ENCODE measurements around the gene FXN. TPM values are rescaled to one million over a fixed set of nuclear protein-coding genes. Genes with fewer than 3 reads are reported as not detected.
"Not testable (repeated sequence)": the region's sequence is repeated elsewhere in the genome, so short reads cannot be mapped to it uniquely, and the experiment has no call there.

FXN gene
- total RNA-seq, 2 experiments from 2014 or later, result 21.7 to 23.2 TPM

DNA sequence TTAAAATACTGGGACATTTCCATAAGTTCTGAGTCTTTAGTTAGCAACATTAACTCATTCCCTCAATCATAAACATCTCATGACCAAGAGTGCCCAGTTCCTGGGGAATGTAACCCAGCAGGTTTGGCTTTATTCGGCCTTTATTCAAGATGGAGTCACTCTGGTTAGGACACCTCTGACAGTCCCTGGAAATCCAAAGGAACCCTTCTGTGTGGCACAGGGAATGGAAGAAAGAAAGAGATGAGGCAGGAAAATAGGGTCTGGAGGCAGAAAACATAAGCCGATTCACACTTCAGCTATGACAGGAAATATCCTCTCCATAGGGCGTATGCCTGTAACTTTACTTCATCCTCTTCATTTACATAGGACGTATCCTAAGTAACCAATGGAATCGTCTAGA lies 53.5 kb downstream of the FXN start:
- ChIA-PET CTCF (no interaction called here), POLR2A (no interaction called here)
- no peaks in the 10 kb centered on the region for H3K36me3 Mint-ChIP-seq (ENCODE audit: low read depth)
- ATAC-seq (no peak), DNase-seq (no peak)
- no peak overlapping the region for H3K4me3 Mint-ChIP-seq
- H3K9me3 Mint-ChIP-seq (ENCODE audit: insufficient read depth), result no peaks in the 10 kb centered on the region
- no peak overlapping the region for H3K27ac Mint-ChIP-seq
- no peaks in the 10 kb centered on the region for H3K27me3 Mint-ChIP-seq (ENCODE audit: low read depth)
- no peaks in the 10 kb centered on the region for H3K4me1 Mint-ChIP-seq (ENCODE audit: low read depth)

GRCh38 chr9:69089491-69089890 lies 53.9 kb downstream of the FXN start:
- no peaks in the 10 kb centered on the region for H3K9me3 Mint-ChIP-seq (ENCODE audit: insufficient read depth)
- H3K4me3 Mint-ChIP-seq, result no peak overlapping the region
- no peaks in the 10 kb centered on the region for H3K4me1 Mint-ChIP-seq (ENCODE audit: low read depth)
- CTCF ChIA-PET, result interaction anchor here (0.8 kb wide), 1 partner anchor 103 kb away, joined by 3 read pairs; no protein-coding TSS in a partner anchor
- ATAC-seq, result no peak
- no peak overlapping the region for H3K27ac Mint-ChIP-seq
- POLR2A ChIA-PET, result interaction anchor here (0.5 kb wide), 1 partner anchor 1526 kb away, joined by 3 read pairs; no protein-coding TSS in a partner anchor
- H3K36me3 Mint-ChIP-seq (ENCODE audit: low read depth), result no peaks in the 10 kb centered on the region
- H3K27me3 Mint-ChIP-seq (ENCODE audit: low read depth), result no peaks in the 10 kb centered on the region
- DNase-seq, result no peak

DNA sequence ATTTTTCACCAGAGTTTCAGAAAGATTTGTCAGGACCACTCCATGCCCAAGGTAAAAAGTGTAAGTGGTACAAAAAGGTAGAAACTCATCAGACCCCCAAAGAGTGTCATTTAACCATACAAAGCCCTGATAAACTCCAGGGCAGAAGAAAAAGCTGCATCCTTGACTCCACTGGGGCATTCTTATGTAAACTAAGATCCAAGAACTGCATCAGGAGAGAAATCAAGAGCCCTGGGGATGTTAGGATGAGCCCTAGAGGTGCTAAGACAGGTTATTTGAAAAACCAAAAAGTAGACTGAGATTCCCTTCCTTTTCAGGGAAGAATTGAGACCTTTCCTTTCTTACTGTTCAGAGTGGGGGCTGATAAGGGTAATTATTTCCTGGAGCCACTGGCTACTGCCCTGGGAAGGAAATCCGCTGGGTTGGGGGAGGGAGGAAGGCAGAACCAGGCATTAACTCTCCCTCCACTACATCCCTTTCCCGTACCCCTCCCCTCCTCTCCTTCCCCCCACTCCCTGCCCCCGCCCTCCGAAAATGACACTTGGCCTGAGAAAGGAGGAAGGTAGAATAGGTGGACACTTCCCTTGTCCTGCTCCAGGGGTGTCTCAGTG lies 54.7 kb downstream of the FXN start:
- Mint-ChIP-seq H3K4me1 (ENCODE audit: low read depth) (no peaks in the 10 kb centered on the region), H3K27ac (no peak overlapping the region), H3K36me3 (ENCODE audit: low read depth) (no peaks in the 10 kb centered on the region), H3K9me3 (ENCODE audit: insufficient read depth) (no peaks in the 10 kb centered on the region), H3K4me3 (no peak overlapping the region), H3K27me3 (ENCODE audit: low read depth) (no peaks in the 10 kb centered on the region)
- ChIA-PET CTCF (interaction anchor here (0.8 kb wide), 1 partner anchor 103 kb away, joined by 3 read pairs; no protein-coding TSS in a partner anchor), POLR2A (no interaction called here)
- ATAC-seq (no peak), DNase-seq (no peak)

- Mint-ChIP-seq H3K36me3 (ENCODE audit: low read depth) (no peaks in the 10 kb centered on the region), H3K4me3 (no peak overlapping the region), H3K27ac (no peak overlapping the region), H3K4me1 (ENCODE audit: low read depth) (no peaks in the 10 kb centered on the region), H3K27me3 (ENCODE audit: low read depth) (no peaks in the 10 kb centered on the region), H3K9me3 (ENCODE audit: insufficient read depth) (no peaks in the 10 kb centered on the region)
- no peak for ATAC-seq
- ChIA-PET POLR2A (no interaction called here), CTCF (no interaction called here)
- DNase-seq, result no peak
These were observed 55.4 kb downstream of the FXN start for GRCh38 chr9:69090946-69091345.

- DNase-seq, result no peak
- no peaks in the 10 kb centered on the region for H3K36me3 Mint-ChIP-seq (ENCODE audit: low read depth)
- ChIA-PET CTCF (interaction anchor here (1.0 kb wide), 1 partner anchor 100 kb away, joined by 4 read pairs; no protein-coding TSS in a partner anchor), POLR2A (no interaction called here)
- H3K9me3 Mint-ChIP-seq (ENCODE audit: insufficient read depth), result no peaks in the 10 kb centered on the region
- H3K4me3 Mint-ChIP-seq, result no peak overlapping the region
- H3K27me3 Mint-ChIP-seq (ENCODE audit: low read depth), result no peaks in the 10 kb centered on the region
- no peaks in the 10 kb centered on the region for H3K4me1 Mint-ChIP-seq (ENCODE audit: low read depth)
- no peak overlapping the region for H3K27ac Mint-ChIP-seq
- no peak for ATAC-seq
These were observed 58.0 kb downstream of the FXN start for GRCh38 chr9:69093471-69094103.

- ATAC-seq; H3K27ac Mint-ChIP-seq; H3K36me3 Mint-ChIP-seq (ENCODE audit: low read depth); CTCF ChIA-PET; H3K4me3 Mint-ChIP-seq; DNase-seq; H3K9me3 Mint-ChIP-seq (ENCODE audit: insufficient read depth); H3K27me3 Mint-ChIP-seq (ENCODE audit: low read depth); POLR2A ChIA-PET; H3K4me1 Mint-ChIP-seq (ENCODE audit: low read depth): not testable (repeated sequence)
These were observed 59.0 kb downstream of the FXN start for GRCh38 chr9:69094361-69095135.

DNA sequence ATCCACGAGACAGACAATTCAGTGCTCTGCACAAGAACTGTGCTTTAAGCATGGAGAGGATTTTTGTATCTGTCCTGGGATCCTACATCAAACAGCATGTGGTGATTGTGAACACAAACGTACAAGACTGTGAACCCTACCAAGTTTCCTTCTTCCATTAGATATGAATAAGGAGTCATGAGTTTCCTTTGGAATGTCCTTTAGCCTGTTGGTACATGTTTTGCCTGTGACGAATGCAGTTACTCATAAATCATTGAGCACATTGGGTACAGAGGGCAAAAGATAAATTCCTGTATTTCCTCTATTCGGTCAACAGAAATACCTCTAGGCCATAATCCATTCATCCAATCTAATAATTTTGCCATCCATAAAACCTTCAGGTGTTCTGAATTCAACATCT lies 61.5 kb downstream of the FXN start:
- no peak for ATAC-seq
- no peaks in the 10 kb centered on the region for H3K27me3 Mint-ChIP-seq (ENCODE audit: low read depth)
- no peaks in the 10 kb centered on the region for H3K36me3 Mint-ChIP-seq (ENCODE audit: low read depth)
- CTCF ChIA-PET, result interaction anchor here (1.0 kb wide), 1 partner anchor 43 kb away, joined by 4 read pairs; no protein-coding TSS in a partner anchor
- no peaks in the 10 kb centered on the region for H3K9me3 Mint-ChIP-seq (ENCODE audit: insufficient read depth)
- DNase-seq, result no peak
- no peaks in the 10 kb centered on the region for H3K4me1 Mint-ChIP-seq (ENCODE audit: low read depth)
- H3K27ac Mint-ChIP-seq, result no peak overlapping the region
- POLR2A ChIA-PET, result no interaction called here
- no peak overlapping the region for H3K4me3 Mint-ChIP-seq

GRCh38 chr9:69097923-69098593 lies 62.5 kb downstream of the FXN start:
- no peak for ATAC-seq
- Mint-ChIP-seq H3K9me3 (ENCODE audit: insufficient read depth) (no peaks in the 10 kb centered on the region), H3K27me3 (ENCODE audit: low read depth) (no peaks in the 10 kb centered on the region), H3K36me3 (ENCODE audit: low read depth) (no peaks in the 10 kb centered on the region), H3K4me3 (no peak overlapping the region), H3K27ac (no peak overlapping the region), H3K4me1 (ENCODE audit: low read depth) (no peaks in the 10 kb centered on the region)
- no peak for DNase-seq
- CTCF ChIA-PET, result no interaction called here
- POLR2A ChIA-PET, result no interaction called here

DNA sequence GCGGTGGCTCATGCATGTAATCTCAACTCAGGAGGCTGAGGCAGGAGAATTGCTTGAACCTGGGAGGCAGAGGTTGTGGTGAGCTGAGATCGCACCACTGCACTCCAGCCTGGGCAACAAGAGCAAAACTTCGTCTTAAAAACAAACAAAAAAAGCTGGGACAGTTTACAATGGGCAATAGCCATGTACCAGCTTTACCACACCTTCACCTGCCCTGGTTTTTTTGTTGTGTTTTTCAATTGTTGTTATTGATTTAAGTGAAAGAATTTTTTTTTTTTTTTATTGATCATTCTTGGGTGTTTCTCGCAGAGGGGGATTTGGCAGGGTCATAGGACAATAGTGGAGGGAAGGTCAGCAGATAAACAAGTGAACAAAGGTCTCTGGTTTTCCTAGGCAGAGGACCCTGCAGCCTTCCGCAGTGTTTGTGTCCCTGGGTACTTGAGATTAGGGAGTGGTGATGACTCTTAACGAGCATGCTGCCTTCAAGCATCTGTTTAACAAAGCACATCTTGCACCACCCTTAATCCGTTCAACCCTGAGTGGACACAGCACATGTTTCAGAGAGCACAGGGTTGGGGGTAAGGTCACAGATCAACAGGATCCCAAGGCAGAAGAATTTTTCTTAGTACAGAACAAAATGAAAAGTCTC lies 67.9 kb downstream of the FXN start:
- ATAC-seq; CTCF ChIA-PET; H3K27me3 Mint-ChIP-seq (ENCODE audit: low read depth); H3K9me3 Mint-ChIP-seq (ENCODE audit: insufficient read depth); H3K27ac Mint-ChIP-seq; POLR2A ChIA-PET; H3K36me3 Mint-ChIP-seq (ENCODE audit: low read depth); H3K4me3 Mint-ChIP-seq; DNase-seq; H3K4me1 Mint-ChIP-seq (ENCODE audit: low read depth): not testable (repeated sequence)

DNA sequence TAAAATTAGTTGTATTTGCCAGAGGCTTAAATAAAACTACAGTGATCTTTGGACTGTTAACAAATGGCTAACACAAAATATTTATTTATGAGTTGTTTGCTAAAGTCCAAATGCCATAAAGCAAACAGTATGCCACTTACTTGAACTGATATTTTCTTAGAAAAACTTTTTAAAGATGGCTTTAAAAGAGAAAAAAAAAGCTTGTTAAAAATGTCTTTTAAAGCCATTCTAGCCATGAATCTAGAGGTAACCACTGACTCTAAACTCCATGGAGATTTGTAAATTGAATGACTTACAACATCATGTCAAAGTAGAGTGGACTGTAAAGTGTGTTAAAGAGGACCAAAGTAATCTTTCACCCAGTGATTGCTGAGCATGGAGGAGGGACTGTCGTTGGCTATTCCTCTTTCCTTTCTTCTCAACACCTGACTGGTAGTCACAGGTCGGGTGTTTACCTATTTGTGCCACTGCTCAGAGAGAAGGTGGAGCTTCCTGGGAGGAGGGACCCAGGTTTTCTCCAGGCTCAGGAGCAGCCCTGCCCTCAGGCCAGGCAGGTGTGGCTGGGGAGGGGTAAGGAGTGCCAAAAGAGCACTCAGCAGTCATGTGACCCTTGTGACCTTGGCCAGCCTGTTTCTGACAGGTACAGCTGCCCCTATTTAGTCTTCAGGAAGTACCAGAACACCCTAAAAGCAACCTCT lies 69.4 kb downstream of the FXN start:
- H3K9me3 Mint-ChIP-seq (ENCODE audit: insufficient read depth), result no peaks in the 10 kb centered on the region
- H3K4me1 Mint-ChIP-seq (ENCODE audit: low read depth), result no peaks in the 10 kb centered on the region
- DNase-seq, result no peak
- no peak overlapping the region for H3K4me3 Mint-ChIP-seq
- no peaks in the 10 kb centered on the region for H3K36me3 Mint-ChIP-seq (ENCODE audit: low read depth)
- CTCF ChIA-PET, result no interaction called here
- H3K27ac Mint-ChIP-seq, result no peak overlapping the region
- POLR2A ChIA-PET, result no interaction called here
- no peaks in the 10 kb centered on the region for H3K27me3 Mint-ChIP-seq (ENCODE audit: low read depth)
- ATAC-seq, result no peak

GRCh38 chr9:69107771-69108170 lies 72.2 kb downstream of the FXN start:
- ATAC-seq (no peak), DNase-seq (no peak)
- Mint-ChIP-seq H3K27ac (no peak overlapping the region), H3K36me3 (ENCODE audit: low read depth) (no peaks in the 10 kb centered on the region), H3K9me3 (ENCODE audit: insufficient read depth) (no peaks in the 10 kb centered on the region), H3K4me1 (ENCODE audit: low read depth) (no peaks in the 10 kb centered on the region), H3K27me3 (ENCODE audit: low read depth) (no peaks in the 10 kb centered on the region), H3K4me3 (no peak overlapping the region)
- ChIA-PET POLR2A (no interaction called here), CTCF (no interaction called here)

All from activated CD8-positive, alpha-beta T cell treated with anti-CD3 and anti-CD28 coated beads, Interleukin-2, amount 10 ng/mL, durations not matched to agents 7 days and 5 days (primary cell).